ENCODE results near the gene RGS19. TPM values are rescaled to one million over a fixed set of nuclear protein-coding genes. Genes with fewer than 3 reads are reported as not detected.
A peak's percentile ranks its signal among the peaks of the same experiment; 100 is the strongest.

RGS19 gene
- total and polyA plus RNA-seq, 8 donors: 3.2 to 11.9 (median 5.7) TPM

DNA sequence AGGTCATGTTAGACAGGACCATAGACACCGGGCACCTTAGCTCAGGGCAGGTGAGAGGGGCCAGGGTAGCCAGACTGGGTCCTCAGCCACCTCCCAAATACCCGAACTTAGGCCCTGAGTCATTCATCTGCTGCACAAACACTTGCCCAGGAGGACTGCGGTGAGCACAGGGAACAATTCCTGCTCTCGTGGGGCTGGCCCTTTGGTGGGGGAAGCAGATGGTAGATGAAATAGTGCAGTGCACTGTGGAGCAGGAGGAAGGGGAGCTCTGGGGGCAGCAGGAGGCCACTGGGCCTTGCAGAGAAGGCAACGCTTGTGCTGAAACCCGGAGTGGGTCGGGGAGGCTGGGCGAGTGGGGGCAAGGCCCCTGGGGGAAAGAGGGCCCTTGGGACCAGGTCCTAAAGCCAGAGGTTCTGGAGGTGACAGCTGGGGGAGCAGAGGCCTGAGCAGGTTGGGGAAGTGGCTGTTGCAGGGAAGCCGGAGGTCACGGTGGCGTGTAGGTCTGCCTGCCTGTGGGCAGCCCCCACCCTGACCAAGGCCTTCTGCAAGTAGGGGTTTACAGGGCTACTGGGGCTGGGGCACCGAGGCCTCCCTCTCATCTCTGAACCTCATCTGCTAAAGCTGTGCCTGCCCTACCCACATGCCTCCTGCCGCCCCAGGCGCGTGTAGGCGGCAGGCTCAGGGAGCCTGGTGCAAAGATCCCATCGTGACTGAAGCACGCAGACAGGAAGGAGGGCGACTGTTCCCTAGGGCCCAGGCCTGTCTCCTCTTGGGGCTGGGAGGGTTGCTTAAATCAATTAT lies 32.7 kb upstream of the RGS19 start:
- TF ChIP-seq, protein P1, sequence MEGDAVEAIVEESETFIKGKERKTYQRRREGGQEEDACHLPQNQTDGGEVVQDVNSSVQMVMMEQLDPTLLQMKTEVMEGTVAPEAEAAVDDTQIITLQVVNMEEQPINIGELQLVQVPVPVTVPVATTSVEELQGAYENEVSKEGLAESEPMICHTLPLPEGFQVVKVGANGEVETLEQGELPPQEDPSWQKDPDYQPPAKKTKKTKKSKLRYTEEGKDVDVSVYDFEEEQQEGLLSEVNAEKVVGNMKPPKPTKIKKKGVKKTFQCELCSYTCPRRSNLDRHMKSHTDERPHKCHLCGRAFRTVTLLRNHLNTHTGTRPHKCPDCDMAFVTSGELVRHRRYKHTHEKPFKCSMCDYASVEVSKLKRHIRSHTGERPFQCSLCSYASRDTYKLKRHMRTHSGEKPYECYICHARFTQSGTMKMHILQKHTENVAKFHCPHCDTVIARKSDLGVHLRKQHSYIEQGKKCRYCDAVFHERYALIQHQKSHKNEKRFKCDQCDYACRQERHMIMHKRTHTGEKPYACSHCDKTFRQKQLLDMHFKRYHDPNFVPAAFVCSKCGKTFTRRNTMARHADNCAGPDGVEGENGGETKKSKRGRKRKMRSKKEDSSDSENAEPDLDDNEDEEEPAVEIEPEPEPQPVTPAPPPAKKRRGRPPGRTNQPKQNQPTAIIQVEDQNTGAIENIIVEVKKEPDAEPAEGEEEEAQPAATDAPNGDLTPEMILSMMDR (IDR thresholded peaks at IDR 0.05): no peak
- Histone ChIP-seq H3K4me3 (no peak overlapping the region), H3K4me1 (no peaks in the 10 kb centered on the region), H3K27ac (no peak overlapping the region), H3K9me3 (no peaks in the 10 kb centered on the region), H3K27me3 (no peaks in the 10 kb centered on the region), H3K36me3 (no peaks in the 10 kb centered on the region)
- intact Hi-C loops (cut with DNase I): no loop called here
- DNase-seq (peak in 3 of 6 donors; percentile 7 to 43 (median 31)), FAIRE-seq (no peak), ATAC-seq (no peak)
- WGBS, 2 donors: 73 to 83% methylated on average over 19 of the region's 19 CpGs

DNA sequence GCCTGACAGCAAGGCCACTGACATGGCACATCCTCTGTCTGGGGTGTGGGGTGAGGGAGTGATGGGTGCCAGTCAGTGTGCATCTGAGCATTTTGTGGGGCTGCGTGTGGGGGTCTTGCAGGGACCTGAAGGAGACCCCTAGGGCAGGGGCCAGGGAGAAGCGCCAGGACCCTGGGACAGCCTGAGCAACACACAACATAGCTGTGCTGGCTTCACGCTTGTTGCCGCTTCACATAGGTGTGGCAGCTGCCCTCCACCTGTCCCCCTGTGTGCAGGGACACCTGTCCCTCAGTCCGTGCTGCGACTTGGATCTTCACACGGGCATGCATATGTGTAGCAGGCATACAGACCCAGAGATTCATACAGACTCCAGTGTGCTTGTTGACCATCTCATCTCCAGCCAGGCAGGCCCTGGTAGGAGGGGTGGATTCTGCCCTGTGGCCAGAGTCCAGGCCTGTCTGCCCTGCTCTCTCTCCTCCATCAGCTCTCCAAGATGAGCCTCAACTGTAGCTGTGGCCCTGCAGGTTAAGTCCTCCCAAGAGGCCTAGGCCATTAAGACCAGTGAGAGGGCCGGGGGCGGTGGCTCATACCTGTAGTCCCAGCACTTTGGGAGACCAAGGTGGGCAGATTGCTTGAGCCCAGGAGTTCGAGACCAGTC lies 31.2 kb upstream of the RGS19 start:
- Histone ChIP-seq H3K36me3 (no peaks in the 10 kb centered on the region), H3K27me3 (no peaks in the 10 kb centered on the region), H3K9me3 (no peaks in the 10 kb centered on the region), H3K27ac (no peak overlapping the region), H3K4me3 (no peak overlapping the region), H3K4me1 (no peaks in the 10 kb centered on the region)
- peak in 1 of 6 donors; percentile 37 for DNase-seq
- 81 to 85% methylated on average over 10 of the region's 10 CpGs for WGBS, 2 donors
- intact Hi-C loops (cut with DNase I): no loop called here
- ATAC-seq: no peak
- FAIRE-seq: no peak
- TF ChIP-seq, protein P1 (IDR thresholded peaks at IDR 0.05): no peak

DNA sequence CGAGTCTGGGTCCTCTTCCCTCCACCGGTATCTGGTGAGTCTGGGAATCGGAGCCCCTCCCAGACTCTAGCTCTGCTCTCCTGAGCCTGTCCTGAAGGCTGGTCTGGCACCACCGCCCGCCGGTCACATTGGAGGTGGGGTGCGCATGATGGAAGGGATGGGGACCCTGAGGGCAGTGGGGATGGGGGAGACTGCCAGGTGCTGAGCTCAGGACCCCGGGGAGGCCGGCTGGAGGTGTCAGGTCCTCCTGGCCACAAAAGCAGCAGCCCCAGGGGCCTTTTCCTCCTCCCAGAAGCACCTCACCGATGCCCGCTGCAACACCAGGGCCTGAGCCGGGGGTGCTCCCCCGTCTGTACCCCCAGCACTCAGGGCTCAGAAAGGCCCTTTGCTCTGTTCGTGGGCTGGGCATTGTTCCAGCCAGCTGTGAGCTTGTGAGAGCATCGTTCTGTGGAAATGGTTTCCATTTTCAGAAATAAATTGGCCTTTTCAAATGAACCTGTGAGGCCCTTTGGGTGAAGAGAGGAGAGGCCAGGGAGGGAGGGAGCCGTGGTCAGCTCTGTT lies 30.6 kb upstream of the RGS19 start:
- Histone ChIP-seq H3K36me3 (no peaks in the 10 kb centered on the region), H3K4me3 (no peak overlapping the region), H3K9me3 (no peaks in the 10 kb centered on the region), H3K27ac (no peak overlapping the region), H3K27me3 (no peaks in the 10 kb centered on the region), H3K4me1 (no peaks in the 10 kb centered on the region)
- peak in 2 of 6 donors; percentile 15 to 51 for DNase-seq
- WGBS, 2 donors: 64 to 78% methylated on average over 16 of the region's 16 CpGs
- no peak for FAIRE-seq
- intact Hi-C loops (cut with DNase I): no loop called here
- no peak for ATAC-seq
- TF ChIP-seq, protein P1 (IDR thresholded peaks at IDR 0.05): no peak

DNA sequence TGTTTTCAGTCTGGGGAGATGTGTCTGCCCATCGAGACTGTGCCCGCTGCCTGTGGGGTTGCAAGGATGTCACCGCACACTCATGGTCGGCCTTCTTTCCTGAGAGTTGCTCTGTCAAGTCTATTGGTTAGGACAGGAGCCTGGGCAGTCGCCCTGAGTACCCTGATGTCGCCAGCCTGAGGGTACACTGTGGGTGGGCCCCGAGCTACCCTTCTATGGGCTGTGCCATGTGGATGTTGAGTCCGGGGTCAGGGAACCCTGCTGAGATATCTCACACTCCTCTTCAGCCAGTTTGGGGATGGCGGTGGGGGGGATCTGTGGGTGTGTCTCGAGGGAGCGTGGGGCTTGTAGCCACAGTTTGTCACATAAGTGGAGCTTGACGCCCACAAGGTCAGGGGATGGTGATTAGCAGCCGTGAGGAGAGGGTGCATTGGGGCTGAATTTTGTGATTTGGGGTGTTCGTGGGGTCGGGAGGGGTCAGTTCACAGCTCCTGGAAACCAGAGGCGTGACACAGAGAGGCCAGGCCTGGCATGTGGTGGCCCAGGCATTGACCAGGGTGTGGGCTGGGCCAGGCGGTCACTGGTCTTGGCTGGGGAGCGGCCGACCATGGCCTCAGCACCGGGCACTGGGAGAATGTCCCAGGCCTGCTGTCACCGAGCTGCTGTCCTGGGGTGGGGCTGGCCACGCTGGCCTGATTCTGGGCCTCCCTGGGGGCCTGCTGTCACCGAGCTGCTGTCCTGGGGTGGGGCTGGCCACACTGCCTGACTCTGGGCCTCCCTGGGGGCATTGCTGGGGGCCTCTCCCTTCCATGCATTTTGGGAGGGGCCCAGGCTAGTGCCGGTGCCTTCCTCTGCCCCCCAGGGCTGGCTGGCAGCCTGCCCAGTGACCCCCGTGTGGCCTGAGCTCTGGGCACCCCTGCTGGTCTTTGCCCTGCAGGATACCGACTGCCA lies 29.7 kb upstream of the RGS19 start:
- no peaks in the 10 kb centered on the region for H3K27me3 ChIP-seq
- no peaks in the 10 kb centered on the region for H3K9me3 ChIP-seq
- H3K4me1 ChIP-seq: no peaks in the 10 kb centered on the region
- intact Hi-C loops (cut with DNase I): no loop called here
- ATAC-seq: no peak
- TF ChIP-seq, protein P1 (IDR thresholded peaks at IDR 0.05): no peak
- H3K27ac ChIP-seq: no peak overlapping the region
- DNase-seq: peak in 2 of 6 donors; percentile 21 to 53
- no peak overlapping the region for H3K4me3 ChIP-seq
- 61 to 71% methylated on average over 25 to 26 of the region's 26 CpGs for WGBS, 2 donors
- FAIRE-seq: no peak
- no peaks in the 10 kb centered on the region for H3K36me3 ChIP-seq
